Measurements from ENCODE around the gene HNRNPR. TPM values are rescaled to one million over a fixed set of nuclear protein-coding genes. Genes with fewer than 3 reads are reported as not detected.

HNRNPR gene
- total RNA-seq, 2 experiments from 2014 or later: 92.0 to 93.3 TPM

GRCh38 chr1:23369335-23370013 lies 25.4 kb upstream of the HNRNPR start, which contains the start of gene ZNF436:
TSS of gene ZNF436 (minus strand) at chr1:23369836. CDS start at chr1:23368005, 1,831 bp downstream.
- Histone ChIP-seq H3K27me3 (ENCODE audit: control insufficient read depth in 1 of 2, insufficient read depth in 2 of 2, low read length in 2 of 2) (no peaks in the 10 kb centered on the region), H3K27ac (ENCODE audit: low read depth in 1 of 2, low read length in 2 of 2) (peak within 1 kb of the TSS; percentile 90 to 91), H3K4me1 (ENCODE audit: insufficient read depth, low read length) (peaks cover 29% of the 10 kb centered on the region), H3K36me3 (ENCODE audit: insufficient read depth, low read length) (peaks cover 3% of the 10 kb centered on the region), H3K4me3 (ENCODE audit: low read length) (peak within 1 kb of the TSS; percentile 71), H3K9me3 (ENCODE audit: control insufficient read depth in 1 of 2, insufficient read depth in 1 of 2, low read length in 2 of 2) (peaks cover 0 to under 1% of the 10 kb centered on the region in 2 experiments)
- DNase-seq (peak; percentile 13 to 64 (median 34)), ATAC-seq (ENCODE audit: poor library complexity) (no peak)
- Mint-ChIP-seq H3K4me3 (peak within 1 kb of the TSS; percentile 100), H3K9me3 (no peaks in the 10 kb centered on the region), H3K27me3 (no peaks in the 10 kb centered on the region), H3K27ac (peak within 1 kb of the TSS; percentile 95), H3K4me1 (ENCODE audit: low read depth) (peaks cover 43% of the 10 kb centered on the region), H3K36me3 (ENCODE audit: low read depth) (peaks cover 38% of the 10 kb centered on the region)
- no peak for TF ChIP-seq CTCF (IDR thresholded peaks at IDR 0.05)
- ChIA-PET POLR2A (interaction anchor here (1.2 to 3.9 kb wide), 3 partner anchors 12 to 27 kb away, joined by 4 to 116 read pairs (median 13); partner anchors contain the start of gene HNRNPR), CTCF (interaction anchor here (2.1 kb wide), 1 partner anchor 25 kb away, joined by 11 read pairs; the partner anchor contains the start of gene HNRNPR)
- intact Hi-C loops (cut with DNase I, micrococcal nuclease): loop anchor here (2.0 to 10.0 kb wide), 8 partner anchors 161 to 1273 kb away; partner anchors contain the start of genes E2F2 (in 2 of the 2), ELOA (in 1 of the 2), GALE (in 1 of the 2) and LUZP1 (in 1 of the 2)

- H3K27me3 ChIP-seq (ENCODE audit: control insufficient read depth in 1 of 2, insufficient read depth in 2 of 2, low read length in 2 of 2): no peaks in the 10 kb centered on the region
- peak overlapping the region; percentile 90 to 91 for H3K27ac ChIP-seq (ENCODE audit: low read depth in 1 of 2, low read length in 2 of 2)
- DNase-seq: peak; percentile 71 to 94 (median 82)
- Mint-ChIP-seq H3K36me3 (ENCODE audit: low read depth) (peaks cover 42% of the 10 kb centered on the region), H3K27me3 (no peaks in the 10 kb centered on the region), H3K9me3 (no peaks in the 10 kb centered on the region), H3K4me3 (peak overlapping the region; percentile 100), H3K27ac (peak overlapping the region; percentile 95), H3K4me1 (ENCODE audit: low read depth) (peaks cover 43% of the 10 kb centered on the region)
- ChIA-PET POLR2A (interaction anchor here (0.6 to 3.9 kb wide), 18 partner anchors 9 to 612 kb away, joined by 3 to 116 read pairs (median 4); partner anchors contain the start of genes ASAP3, HMGCL, HNRNPR and KDM1A), CTCF (interaction anchor here (0.8 to 2.1 kb wide), 4 partner anchors 24 to 48 kb away, joined by 3 to 11 read pairs (median 4); partner anchors contain the start of gene HNRNPR)
- peaks cover 29% of the 10 kb centered on the region for H3K4me1 ChIP-seq (ENCODE audit: insufficient read depth, low read length)
- H3K4me3 ChIP-seq (ENCODE audit: low read length): peak overlapping the region; percentile 71
- intact Hi-C loops (cut with DNase I, micrococcal nuclease): loop anchor here (1.0 to 10.0 kb wide), 9 partner anchors 24 to 1274 kb away; partner anchors contain the start of genes E2F2 (in 2 of the 2), HNRNPR (in 2 of the 2), ELOA (in 1 of the 2) and GALE (in 1 of the 2)
- H3K36me3 ChIP-seq (ENCODE audit: insufficient read depth, low read length): peaks cover 3% of the 10 kb centered on the region
- peak; percentile 18 for TF ChIP-seq CTCF (IDR thresholded peaks at IDR 0.05)
- ATAC-seq (ENCODE audit: poor library complexity): peak; percentile 73
- peaks cover 2 to 5% of the 10 kb centered on the region in 2 experiments for H3K9me3 ChIP-seq (ENCODE audit: control insufficient read depth in 1 of 2, insufficient read depth in 1 of 2, low read length in 2 of 2)
Measured at GRCh38 chr1:23368562-23369334, 24.7 kb upstream of the HNRNPR start.
